ENCODE measurements around the gene CAPN7.

The CAPN7 gene

DNA sequence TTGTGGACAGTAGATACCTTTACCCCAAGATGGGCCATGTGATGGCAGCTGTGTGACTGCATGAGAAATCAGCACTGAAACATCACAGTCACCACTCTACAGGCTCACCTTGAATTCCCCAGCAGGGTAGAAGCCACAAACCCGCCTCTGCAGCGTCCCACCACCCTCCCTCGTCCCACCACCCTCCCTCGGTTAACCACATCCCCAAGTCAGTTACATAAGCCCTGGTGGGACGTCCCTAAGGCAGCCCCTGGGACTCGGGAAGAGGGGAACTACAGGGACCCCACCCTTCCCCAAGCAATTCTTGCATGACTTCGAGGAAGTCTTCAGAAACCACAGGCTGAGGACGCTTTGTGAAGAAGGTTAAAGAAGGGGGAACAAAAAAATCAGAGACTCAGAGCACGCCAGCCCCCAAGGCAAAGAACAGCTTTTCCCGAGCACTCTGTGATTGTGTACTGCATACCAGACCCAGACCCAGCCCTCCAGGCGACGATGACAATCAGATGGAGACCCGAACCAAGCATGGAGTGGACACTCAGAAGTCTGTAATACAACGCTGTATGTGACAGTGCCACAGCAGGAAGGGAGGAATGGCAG, 65.8 kb downstream of the CAPN7 start:
- TF ChIP-seq GATA2 (IDR thresholded peaks at IDR 0.05; ENCODE audit: low read depth, low read length) (no peak), GATA3 (IDR thresholded peaks at IDR 0.05; ENCODE audit: low read depth, low read length) (no peak)

DNA sequence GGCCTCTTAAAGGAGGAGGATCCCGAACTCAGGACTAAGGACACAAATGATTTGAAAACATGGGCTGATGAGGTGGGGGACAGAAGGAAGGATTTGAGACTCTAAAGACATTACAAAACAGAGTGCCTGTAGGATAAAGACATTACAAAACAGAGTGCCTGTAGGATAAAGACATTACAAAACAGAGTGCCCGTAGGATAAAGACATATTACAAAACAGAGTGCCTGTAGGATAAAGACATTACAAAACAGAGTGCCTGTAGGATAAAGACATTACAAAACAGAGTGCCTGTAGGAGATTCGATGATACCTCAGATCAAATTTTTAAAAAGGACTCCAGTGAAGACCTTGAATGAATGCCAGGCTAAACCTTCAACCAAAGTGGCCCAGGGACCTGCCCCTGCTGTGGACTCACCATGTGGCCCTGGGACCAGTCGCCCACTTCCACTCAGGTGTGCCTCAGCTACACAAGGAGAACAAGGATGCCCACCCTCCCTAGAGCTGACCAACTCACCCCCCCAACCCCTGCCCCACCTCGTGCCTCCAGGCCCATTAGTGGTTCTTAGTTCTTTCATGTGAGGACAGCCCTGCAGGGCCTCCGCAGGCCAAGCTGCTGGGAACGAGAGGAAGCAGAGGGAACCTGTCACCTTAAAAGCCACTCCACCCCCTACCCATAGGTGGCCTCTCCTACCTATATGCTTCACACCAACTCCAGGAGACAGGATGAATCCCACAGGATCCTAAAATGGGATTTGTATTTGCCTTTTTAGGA, 66.6 kb downstream of the CAPN7 start:
- TF ChIP-seq GATA2 (IDR thresholded peaks at IDR 0.05; ENCODE audit: low read depth, low read length) (no peak), GATA3 (IDR thresholded peaks at IDR 0.05; ENCODE audit: low read depth, low read length) (no peak)

DNA sequence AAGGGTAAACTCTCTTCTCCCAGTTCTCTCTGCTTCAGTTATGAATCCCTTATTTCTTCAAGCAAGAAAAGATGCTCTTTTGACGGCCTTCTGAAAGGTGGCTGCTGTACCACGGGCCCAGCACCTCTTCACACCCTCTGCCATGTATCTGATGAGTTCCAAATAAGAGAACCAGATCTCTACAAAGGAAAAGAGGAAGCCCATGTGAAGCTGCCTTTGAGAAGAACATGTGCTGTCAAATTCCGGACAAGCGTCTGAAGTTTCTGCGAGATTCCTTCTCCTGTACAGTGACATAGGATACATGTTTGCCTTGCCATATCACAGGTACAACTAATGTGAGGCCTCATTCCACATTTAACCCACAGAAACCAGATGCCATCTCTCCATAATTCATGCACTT, 67.2 kb downstream of the CAPN7 start:
- TF ChIP-seq GATA3 (IDR thresholded peaks at IDR 0.05; ENCODE audit: low read depth, low read length) (no peak), GATA2 (IDR thresholded peaks at IDR 0.05; ENCODE audit: low read depth, low read length) (no peak)

DNA sequence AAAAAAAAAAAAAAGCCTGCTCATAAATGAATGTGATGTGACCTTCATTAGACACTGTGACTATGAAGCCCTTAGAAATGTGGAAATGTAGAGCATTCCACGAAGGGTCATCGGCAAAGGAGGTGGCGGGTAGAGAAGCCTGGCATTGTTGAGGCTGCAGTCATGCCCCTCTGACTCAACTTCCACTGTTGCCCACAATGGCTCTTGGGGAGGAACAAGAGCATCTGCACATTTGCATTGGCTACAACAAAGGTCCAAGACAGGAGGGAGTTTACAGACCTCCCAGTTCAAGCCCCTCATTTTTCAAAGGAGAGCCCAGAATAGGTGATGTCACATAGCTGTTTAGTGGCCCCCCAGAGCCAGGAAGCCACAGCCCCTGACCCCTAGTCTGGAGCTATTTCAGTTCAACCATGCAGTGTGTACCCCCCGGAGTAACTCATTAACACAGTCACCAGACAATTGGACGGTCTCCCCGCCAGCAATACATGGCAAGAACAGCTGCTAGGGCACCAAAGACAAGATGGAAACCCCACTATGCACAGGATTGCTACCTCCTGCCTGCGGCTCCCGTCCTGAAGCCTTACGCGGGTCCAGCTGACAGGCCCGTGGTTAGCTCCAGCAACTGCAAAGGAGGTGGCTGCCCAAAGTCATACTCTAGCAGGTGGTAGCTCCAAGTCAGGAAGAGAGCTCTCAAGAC, 70.1 kb downstream of the CAPN7 start:
- TF ChIP-seq GATA2 (IDR thresholded peaks at IDR 0.05; ENCODE audit: low read depth, low read length) (no peak), GATA3 (IDR thresholded peaks at IDR 0.05; ENCODE audit: low read depth, low read length) (no peak)

DNA sequence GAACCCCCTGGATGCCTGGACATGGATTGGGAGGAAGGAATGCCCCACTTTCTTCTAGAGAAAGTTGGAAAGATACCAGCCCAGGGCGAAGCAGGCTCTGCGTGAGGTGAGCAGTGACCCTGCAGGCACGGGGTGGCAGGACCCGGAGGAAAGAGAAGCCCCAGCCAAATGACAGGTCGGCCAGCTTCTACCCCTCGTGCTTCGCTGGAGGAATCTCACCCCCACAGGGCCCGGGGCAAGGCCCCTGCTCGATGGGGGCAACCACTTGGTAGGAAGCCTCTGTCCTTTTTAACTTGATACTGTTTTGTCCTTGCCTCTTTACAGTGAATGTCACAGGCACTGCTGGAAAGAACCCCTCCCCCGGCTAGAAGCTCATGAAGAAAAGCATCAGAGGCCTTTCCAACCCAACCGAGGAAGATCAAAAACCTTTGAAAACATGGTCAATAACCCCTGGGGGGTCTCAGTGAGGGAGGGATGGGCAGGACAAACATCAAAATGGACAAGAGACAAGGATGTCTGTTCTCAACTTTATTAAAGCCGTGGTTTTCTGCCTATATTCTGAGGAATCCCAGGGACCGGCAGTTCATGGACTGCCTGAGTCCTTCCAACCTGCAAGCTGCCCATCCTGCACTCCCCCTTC, 71.9 kb downstream of the CAPN7 start:
- TF ChIP-seq GATA2 (IDR thresholded peaks at IDR 0.05; ENCODE audit: low read depth, low read length) (no peak), GATA3 (IDR thresholded peaks at IDR 0.05; ENCODE audit: low read depth, low read length) (no peak)

DNA sequence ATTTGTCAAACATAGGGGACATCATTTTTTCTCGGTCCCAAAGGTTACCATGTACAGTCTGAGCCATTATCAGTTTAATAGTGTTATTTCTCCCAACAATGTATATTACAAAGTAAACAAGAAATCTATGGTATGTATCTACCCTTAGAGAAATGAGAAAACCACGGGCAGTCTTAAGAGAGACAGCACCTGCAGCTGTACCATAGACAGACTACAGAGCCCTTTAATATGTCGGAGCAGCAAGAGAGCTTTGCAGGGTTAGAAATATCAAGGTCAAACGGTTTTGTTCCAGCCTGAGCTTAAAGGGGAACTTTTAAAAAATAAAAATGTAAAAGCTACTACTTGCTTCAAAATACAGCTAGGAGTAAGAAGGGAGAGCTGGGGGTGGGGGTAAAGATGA, 73.2 kb downstream of the CAPN7 start:
- TF ChIP-seq GATA3 (IDR thresholded peaks at IDR 0.05; ENCODE audit: low read depth, low read length) (no peak), GATA2 (IDR thresholded peaks at IDR 0.05; ENCODE audit: low read depth, low read length) (no peak)

DNA sequence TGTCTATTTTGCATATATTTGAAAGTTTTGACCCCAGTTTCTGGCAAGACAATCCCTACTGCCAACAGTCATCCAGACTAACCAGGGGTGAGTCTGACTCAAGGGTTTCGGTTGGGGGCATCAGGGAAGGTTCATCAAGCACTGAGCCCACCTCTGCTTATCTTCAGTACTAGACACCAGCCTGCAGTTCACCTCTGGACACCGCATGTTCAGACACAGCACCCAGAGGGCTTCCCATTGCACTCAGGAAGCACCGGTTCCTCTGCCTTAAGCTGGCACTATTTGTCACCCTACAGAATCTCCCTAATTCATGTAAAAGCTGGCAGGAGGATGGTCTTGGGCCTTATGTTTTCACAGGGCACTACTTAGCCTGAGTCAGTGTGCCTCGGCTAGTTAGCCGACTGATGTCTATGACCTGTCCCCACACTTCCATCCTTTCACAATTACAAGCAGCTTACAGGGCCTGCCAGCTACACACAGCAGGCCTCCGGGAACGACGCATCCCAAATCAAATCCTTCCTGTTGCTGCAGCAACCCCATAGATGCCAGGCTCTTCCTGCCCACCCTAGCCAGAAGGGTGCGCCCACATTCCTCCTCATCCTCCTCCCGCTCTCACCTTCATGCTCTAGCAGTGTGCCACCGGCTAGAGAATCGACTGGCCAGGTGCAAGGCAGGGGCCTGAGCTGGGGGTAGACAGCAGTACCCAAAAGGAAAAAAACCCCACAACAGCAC, 73.8 kb downstream of the CAPN7 start:
- TF ChIP-seq GATA3 (IDR thresholded peaks at IDR 0.05; ENCODE audit: low read depth, low read length) (no peak), GATA2 (IDR thresholded peaks at IDR 0.05; ENCODE audit: low read depth, low read length) (no peak)

DNA sequence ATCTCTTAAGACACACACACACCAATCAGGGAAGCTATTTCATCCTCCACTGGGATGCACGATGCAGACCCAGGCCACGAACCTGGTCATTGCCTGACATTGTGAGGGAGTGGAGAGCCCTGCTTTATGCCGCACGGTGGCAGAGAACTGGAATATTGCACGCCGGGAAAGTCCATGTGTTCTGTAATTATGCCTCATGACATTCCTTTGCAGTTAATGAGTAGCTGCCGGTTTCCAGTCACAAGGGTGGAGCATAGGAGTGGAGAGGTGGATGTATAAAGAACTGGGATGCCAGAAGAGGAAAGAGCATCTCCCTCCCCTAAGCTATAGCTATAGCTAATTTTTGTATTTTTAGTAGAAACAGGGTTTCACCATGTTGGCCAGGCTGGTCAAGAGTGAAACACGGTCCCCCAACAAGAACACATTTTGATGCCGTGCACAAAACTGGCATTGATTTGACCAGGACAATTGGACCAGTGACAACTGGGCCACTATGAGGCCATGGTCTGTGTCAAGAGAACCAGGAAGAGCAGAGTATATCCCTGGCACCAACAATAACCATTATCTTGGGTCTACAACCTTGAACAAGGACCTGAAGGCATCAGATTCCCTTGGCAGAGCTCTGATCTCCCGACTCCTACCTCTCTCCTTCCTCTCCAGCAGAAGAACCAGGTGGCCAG, 74.9 kb downstream of the CAPN7 start:
- TF ChIP-seq GATA3 (IDR thresholded peaks at IDR 0.05; ENCODE audit: low read depth, low read length), result no peak
- no peak for TF ChIP-seq GATA2 (IDR thresholded peaks at IDR 0.05; ENCODE audit: low read depth, low read length)

DNA sequence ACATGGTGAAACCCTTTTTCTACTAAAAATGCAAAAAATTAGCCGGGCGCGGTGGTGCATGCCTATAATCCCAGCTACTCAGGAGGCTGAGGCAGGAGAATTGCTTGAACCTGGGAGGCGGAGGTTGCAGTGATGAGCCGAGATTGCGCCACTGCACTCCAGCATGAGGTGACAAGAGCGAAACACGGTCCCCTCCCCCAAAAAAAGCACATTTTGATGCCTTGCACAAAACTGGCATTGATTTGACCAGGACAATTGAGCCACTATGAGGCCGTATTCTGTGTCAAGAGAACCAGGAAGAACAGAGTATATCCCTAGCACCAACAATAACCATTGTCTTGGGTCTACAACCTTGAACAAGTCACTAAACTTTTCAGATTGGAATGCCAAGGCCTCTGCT, 75.8 kb downstream of the CAPN7 start:
- TF ChIP-seq GATA2 (IDR thresholded peaks at IDR 0.05; ENCODE audit: low read depth, low read length), result no peak
- no peak for TF ChIP-seq GATA3 (IDR thresholded peaks at IDR 0.05; ENCODE audit: low read depth, low read length)

DNA sequence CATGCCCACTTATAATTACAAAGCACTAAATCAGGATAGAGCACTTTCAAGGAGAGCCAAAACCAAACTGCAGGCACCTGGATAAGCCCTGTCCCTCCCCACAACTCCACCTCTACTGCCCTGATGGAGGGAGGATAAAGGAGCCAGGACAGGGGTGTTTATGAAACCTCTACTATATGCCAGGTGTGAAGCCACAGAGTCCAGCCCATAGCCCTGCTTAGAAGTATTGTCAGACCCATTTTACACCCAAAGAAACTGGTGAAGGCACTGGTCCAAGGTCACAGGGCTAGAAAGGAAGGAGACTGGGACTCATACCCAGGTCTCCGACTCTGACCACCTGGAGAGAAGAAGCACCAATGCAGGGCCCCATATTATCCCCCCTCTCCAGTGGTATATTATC, 77.7 kb downstream of the CAPN7 start:
- no peak for TF ChIP-seq GATA3 (IDR thresholded peaks at IDR 0.05; ENCODE audit: low read depth, low read length)
- TF ChIP-seq GATA2 (IDR thresholded peaks at IDR 0.05; ENCODE audit: low read depth, low read length), result no peak

DNA sequence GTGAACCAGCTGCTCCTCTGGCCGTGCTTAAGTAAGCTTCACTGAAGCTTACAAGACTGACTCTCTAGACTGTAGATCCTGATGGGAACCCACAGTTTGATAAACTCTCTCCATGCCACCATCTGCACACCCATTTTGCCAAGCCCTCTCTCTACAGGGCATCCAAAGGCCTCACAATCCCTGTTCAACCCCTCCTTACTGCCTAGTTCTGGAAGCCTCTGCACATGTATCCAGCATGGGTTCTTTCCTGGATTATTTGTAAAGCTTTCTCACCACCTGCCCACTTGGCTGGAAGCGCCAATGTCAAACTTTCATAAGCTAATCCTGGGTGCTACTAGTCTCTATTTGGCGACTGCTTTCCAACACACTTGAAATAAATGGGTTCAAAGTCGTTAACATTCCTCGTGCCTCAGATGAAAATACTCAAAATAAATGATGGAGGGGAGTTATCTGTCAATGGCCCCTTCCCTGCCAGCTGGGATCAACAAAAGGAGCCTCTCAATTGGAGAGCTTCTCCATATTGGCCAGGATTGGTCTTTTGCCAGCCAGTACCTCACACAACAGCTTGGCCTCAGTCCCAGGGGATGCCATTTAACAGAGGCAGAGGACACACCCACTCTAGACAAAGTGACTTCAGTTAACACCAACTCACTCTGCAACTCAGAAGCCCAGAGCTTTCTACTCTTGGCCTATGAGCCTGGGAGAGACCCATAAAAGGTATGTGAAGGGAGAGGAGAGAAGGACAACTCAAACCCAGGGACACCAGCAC, 78.3 kb downstream of the CAPN7 start:
- TF ChIP-seq GATA2 (IDR thresholded peaks at IDR 0.05; ENCODE audit: low read depth, low read length) (no peak), GATA3 (IDR thresholded peaks at IDR 0.05; ENCODE audit: low read depth, low read length) (no peak)

DNA sequence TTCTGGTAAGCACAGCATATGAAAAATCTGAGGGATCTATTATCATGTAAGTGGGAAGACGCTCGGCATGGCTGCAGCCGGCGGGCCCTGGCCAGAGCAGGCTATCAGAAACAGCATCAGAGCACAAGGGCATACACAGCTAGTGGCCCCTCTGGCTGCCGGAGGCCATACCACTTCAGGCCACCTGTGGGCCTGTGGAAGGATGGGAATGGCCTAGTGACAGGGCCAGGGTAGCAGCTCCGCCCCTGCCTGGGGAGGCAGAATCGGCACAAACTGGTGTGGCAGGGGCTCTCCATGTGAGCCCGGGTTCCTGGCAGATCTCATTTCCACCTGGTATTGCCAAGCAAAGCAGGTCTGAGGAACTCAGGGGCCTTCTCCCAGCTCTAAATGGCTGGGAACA, 80.0 kb downstream of the CAPN7 start:
- TF ChIP-seq GATA3 (IDR thresholded peaks at IDR 0.05; ENCODE audit: low read depth, low read length) (no peak), GATA2 (IDR thresholded peaks at IDR 0.05; ENCODE audit: low read depth, low read length) (no peak)

Measured in SH-SY5Y (cell line).